ENCODE results near the gene TMEM120A. TPM values are rescaled to one million over a fixed set of nuclear protein-coding genes. Genes with fewer than 3 reads are reported as not detected.

The TMEM120A gene
- total and polyA plus RNA-seq, 2 donors from 2014 or later, result 47.0 to 141 TPM

GRCh38 chr7:75971309-75971960 is 23.0 kb downstream of the TMEM120A start:
- DNase-seq, result no peak
- Histone ChIP-seq H3K9ac (ENCODE audit: low read length in 3 of 3) (no peak overlapping the region), H3K27ac (ENCODE audit: low read depth in 2 of 2, low read length in 2 of 2) (peak overlapping the region in 1 of 2 donors; percentile 63), H3K4me3 (ENCODE audit: low read length in 3 of 3) (no peak overlapping the region), H3K27me3 (ENCODE audit: control insufficient read depth, insufficient read depth, low read length) (no peaks in the 10 kb centered on the region), H3K36me3 (ENCODE audit: control insufficient read depth in 2 of 3, insufficient read depth in 3 of 3, low read length in 3 of 3) (peaks cover 2 to 8% (median 4%) of the 10 kb centered on the region in 3 donors), H3K4me1 (ENCODE audit: control insufficient read depth in 2 of 3, insufficient read depth in 2 of 3, low read depth in 1 of 3, low read length in 3 of 3) (peaks cover 0 to 29% (median 28%) of the 10 kb centered on the region in 3 donors), H3K9me3 (ENCODE audit: control insufficient read depth in 2 of 3, insufficient read depth in 1 of 3, low read length in 3 of 3) (no peaks in the 10 kb centered on the region)
- TF ChIP-seq, protein P1, sequence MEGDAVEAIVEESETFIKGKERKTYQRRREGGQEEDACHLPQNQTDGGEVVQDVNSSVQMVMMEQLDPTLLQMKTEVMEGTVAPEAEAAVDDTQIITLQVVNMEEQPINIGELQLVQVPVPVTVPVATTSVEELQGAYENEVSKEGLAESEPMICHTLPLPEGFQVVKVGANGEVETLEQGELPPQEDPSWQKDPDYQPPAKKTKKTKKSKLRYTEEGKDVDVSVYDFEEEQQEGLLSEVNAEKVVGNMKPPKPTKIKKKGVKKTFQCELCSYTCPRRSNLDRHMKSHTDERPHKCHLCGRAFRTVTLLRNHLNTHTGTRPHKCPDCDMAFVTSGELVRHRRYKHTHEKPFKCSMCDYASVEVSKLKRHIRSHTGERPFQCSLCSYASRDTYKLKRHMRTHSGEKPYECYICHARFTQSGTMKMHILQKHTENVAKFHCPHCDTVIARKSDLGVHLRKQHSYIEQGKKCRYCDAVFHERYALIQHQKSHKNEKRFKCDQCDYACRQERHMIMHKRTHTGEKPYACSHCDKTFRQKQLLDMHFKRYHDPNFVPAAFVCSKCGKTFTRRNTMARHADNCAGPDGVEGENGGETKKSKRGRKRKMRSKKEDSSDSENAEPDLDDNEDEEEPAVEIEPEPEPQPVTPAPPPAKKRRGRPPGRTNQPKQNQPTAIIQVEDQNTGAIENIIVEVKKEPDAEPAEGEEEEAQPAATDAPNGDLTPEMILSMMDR (IDR thresholded peaks at IDR 0.05; ENCODE audit: borderline replicate concordance, extremely low read depth, insufficient read depth), result no peak
- FAIRE-seq, result no peak
- intact Hi-C loops (cut with DNase I), result no loop called here

DNA sequence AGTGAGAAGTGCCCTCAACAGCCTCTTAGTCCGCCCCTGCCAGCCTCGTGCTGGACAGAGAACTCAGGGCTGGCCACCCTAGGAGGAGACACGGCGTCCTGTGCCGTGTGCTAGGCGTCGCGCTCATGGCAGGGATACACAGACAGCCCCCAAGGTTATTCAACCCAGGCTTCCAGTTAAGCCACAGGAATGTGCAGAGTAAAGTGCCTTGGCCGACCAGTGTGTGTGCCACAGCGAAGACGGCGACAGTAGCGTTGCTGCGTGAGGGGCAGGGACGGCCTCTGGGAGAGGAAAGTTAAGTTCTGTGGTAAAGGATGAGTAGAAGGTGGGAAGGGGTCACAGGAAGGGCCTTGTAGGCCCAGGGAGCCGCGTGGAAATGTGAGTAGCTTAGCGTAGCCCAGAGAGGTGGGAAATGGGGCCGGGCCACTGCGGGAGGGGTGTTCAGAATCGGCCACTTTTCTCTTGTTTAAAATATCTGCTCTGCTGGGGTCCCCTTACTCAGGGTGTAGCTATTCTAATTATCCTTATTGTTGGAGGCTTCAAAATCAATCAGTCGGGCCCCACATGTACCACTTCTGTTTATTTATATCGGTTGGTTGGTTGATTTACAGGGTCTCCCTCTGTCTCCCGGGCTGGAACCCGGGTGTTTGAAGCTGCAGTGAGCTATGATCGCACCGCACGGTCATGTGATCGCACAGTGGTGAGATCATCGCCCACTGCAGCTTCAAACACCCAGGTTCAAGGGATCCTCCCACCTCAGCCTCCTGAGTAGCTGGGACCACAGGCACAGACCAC is 24.5 kb downstream of the TMEM120A start:
- intact Hi-C loops (cut with DNase I), result no loop called here
- no peak overlapping the region for H3K4me3 ChIP-seq (ENCODE audit: low read length in 3 of 3)
- H3K4me1 ChIP-seq (ENCODE audit: control insufficient read depth in 2 of 3, insufficient read depth in 2 of 3, low read depth in 1 of 3, low read length in 3 of 3), result peaks cover 0 to 42% (median 37%) of the 10 kb centered on the region in 3 donors
- peak overlapping the region; percentile 54 to 76 for H3K27ac ChIP-seq (ENCODE audit: low read depth in 2 of 2, low read length in 2 of 2)
- TF ChIP-seq, protein P1 (IDR thresholded peaks at IDR 0.05; ENCODE audit: borderline replicate concordance, extremely low read depth, insufficient read depth), result no peak
- FAIRE-seq (no peak), DNase-seq (peak in 2 of 5 donors; percentile 54 to 61)
- no peak overlapping the region for H3K9ac ChIP-seq (ENCODE audit: low read length in 3 of 3)
- H3K9me3 ChIP-seq (ENCODE audit: control insufficient read depth in 2 of 3, insufficient read depth in 1 of 3, low read length in 3 of 3), result no peaks in the 10 kb centered on the region
- H3K36me3 ChIP-seq (ENCODE audit: control insufficient read depth in 2 of 3, insufficient read depth in 3 of 3, low read length in 3 of 3), result peaks cover 2 to 8% (median 4%) of the 10 kb centered on the region in 3 donors
- H3K27me3 ChIP-seq (ENCODE audit: control insufficient read depth, insufficient read depth, low read length), result no peaks in the 10 kb centered on the region

- Histone ChIP-seq H3K36me3 (ENCODE audit: control insufficient read depth in 2 of 3, insufficient read depth in 3 of 3, low read length in 3 of 3) (peaks cover 2 to 8% (median 4%) of the 10 kb centered on the region in 3 donors), H3K4me1 (ENCODE audit: control insufficient read depth in 2 of 3, insufficient read depth in 2 of 3, low read depth in 1 of 3, low read length in 3 of 3) (peaks cover 0 to 42% (median 37%) of the 10 kb centered on the region in 3 donors)
Measured at GRCh38 chr7:75969182-75969581, 25.2 kb downstream of the TMEM120A start.

More at GRCh38 chr7:75969182-75969581, 25.2 kb downstream of the TMEM120A start:
- FAIRE-seq, result no peak
- Histone ChIP-seq H3K9ac (ENCODE audit: low read length in 3 of 3) (no peak overlapping the region), H3K9me3 (ENCODE audit: control insufficient read depth in 2 of 3, insufficient read depth in 1 of 3, low read length in 3 of 3) (no peaks in the 10 kb centered on the region), H3K4me3 (ENCODE audit: low read length in 3 of 3) (no peak overlapping the region), H3K27me3 (ENCODE audit: control insufficient read depth, insufficient read depth, low read length) (no peaks in the 10 kb centered on the region), H3K27ac (ENCODE audit: low read depth in 2 of 2, low read length in 2 of 2) (peak overlapping the region; percentile 76 to 89)
- TF ChIP-seq, protein P1 (IDR thresholded peaks at IDR 0.05; ENCODE audit: borderline replicate concordance, extremely low read depth, insufficient read depth), result no peak
- no peak for DNase-seq
- intact Hi-C loops (cut with DNase I), result no loop called here
